COLO829 (cell line): ENCODE data around the gene ACSBG1.

Experiments used
- DNase-seq: peaks from one replicate; pipeline ENCODE4 v3.0.0; 2012; ENCODE audit warnings: low spot score

Gene ACSBG1

GRCh38 chr15:78234515-78235040, at the start of gene ACSBG1:
Gene ACSBG1 (minus strand): TSS chr15:78234565. CDS start chr15:78234501, 64 bp downstream.
- DNase-seq: peak; percentile 50

- DNase-seq: no peak
These were observed 48.0 kb upstream of the ACSBG1 start for GRCh38 chr15:78282324-78282723.

GRCh38 chr15:78280319-78281072, 46.1 kb upstream of the ACSBG1 start:
- no peak for DNase-seq

GRCh38 chr15:78276064-78276943, 41.9 kb upstream of the ACSBG1 start:
- DNase-seq: no peak

GRCh38 chr15:78274994-78275393, 40.6 kb upstream of the ACSBG1 start:
- DNase-seq: no peak

- DNase-seq: peak; percentile 79
These were observed 38.4 kb upstream of the ACSBG1 start for GRCh38 chr15:78272776-78273175.

GRCh38 chr15:78272316-78272715, 38.0 kb upstream of the ACSBG1 start:
- no peak for DNase-seq

- no peak for DNase-seq
These were observed 32.4 kb upstream of the ACSBG1 start for GRCh38 chr15:78266806-78267205.

- DNase-seq: no peak
These were observed 31.9 kb upstream of the ACSBG1 start for GRCh38 chr15:78266229-78266628.

- DNase-seq: peak; percentile 12
These were observed 31.4 kb upstream of the ACSBG1 start for GRCh38 chr15:78265752-78266224.

GRCh38 chr15:78265137-78265460, 30.7 kb upstream of the ACSBG1 start:
- DNase-seq: no peak

- no peak for DNase-seq
These were observed 30.2 kb upstream of the ACSBG1 start, which contains the start of gene DNAJA4 for GRCh38 chr15:78264304-78265136. Gene DNAJA4 (plus strand): TSS chr15:78264562. CDS start chr15:78264764, 202 bp downstream.

GRCh38 chr15:78263907-78264303, 29.5 kb upstream of the ACSBG1 start:
- no peak for DNase-seq

- DNase-seq: no peak
These were observed 29.0 kb upstream of the ACSBG1 start for GRCh38 chr15:78263351-78263781.

GRCh38 chr15:78261062-78261461, 26.7 kb upstream of the ACSBG1 start:
- DNase-seq: no peak

- DNase-seq: no peak
These were observed 26.1 kb upstream of the ACSBG1 start for GRCh38 chr15:78260489-78260888.

GRCh38 chr15:78259232-78259631, 24.9 kb upstream of the ACSBG1 start:
- DNase-seq: no peak

- DNase-seq: peak; percentile 82
These were observed 23.3 kb upstream of the ACSBG1 start for GRCh38 chr15:78257681-78258080.

- no peak for DNase-seq
These were observed 21.7 kb upstream of the ACSBG1 start for GRCh38 chr15:78256044-78256437.

GRCh38 chr15:78255421-78256043, 21.2 kb upstream of the ACSBG1 start:
- no peak for DNase-seq

GRCh38 chr15:78251136-78251535, 16.8 kb upstream of the ACSBG1 start:
- DNase-seq: no peak
